ENCODE measurements around the gene CACNG4. TPM values are rescaled to one million over a fixed set of nuclear protein-coding genes. Genes with fewer than 3 reads are reported as not detected.

CACNG4 gene
- total RNA-seq, 2 experiments from 2014 or later, result not detected

DNA sequence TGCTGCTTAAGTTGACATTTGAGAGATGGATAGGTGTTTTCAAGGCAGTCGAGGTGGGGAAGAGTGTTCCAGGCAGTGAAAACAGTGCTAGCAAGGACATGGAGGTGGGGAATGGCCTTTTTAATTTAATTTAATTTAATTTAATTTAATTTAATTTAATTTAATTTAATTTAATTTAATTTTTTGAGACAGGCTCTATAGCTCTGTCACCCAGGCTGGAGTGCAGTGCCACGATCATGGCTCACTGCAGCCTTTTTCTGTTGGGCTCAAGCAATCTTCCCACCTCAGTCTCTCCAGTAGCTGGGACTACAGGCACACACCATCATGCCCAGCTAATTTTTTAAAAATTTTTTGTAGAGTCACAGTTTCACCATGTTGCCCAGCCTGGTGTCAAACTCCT is 32.2 kb upstream of the CACNG4 start:
- Mint-ChIP-seq H3K36me3 (ENCODE audit: low read depth) (no peaks in the 10 kb centered on the region), H3K27me3 (peaks cover 24% of the 10 kb centered on the region), H3K27ac (no peak overlapping the region), H3K4me1 (no peaks in the 10 kb centered on the region), H3K9me3 (ENCODE audit: low read depth) (peaks cover 5% of the 10 kb centered on the region), H3K4me3 (no peak overlapping the region)
- CTCF ChIA-PET, result no interaction called here
- DNase-seq, result no peak
- ATAC-seq, result no peak
- POLR2A ChIA-PET, result no interaction called here
- intact Hi-C loops (cut with DNase I, micrococcal nuclease), result no loop called here

DNA sequence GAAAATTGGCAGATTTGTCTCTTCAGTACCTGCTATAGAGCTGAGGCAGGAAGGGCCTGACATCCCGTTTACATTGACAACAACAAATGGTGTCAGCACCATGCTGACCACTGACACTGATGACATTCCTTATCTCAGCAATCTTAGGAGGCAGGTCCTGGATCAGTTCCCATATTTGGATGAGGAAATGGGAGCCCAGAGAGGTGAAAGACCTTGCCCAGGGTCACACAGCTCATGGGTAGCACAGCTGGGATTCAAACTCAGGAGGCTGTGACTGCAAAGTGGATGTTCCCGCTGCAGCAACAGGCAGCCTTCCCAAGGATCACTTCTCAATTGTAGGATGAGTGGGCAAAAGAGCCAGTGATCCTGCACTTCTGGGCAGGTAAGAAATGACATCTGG is 30.5 kb upstream of the CACNG4 start:
- Mint-ChIP-seq H3K4me3 (no peak overlapping the region), H3K9me3 (ENCODE audit: low read depth) (peaks cover 5% of the 10 kb centered on the region), H3K27me3 (peaks cover 28% of the 10 kb centered on the region), H3K4me1 (no peaks in the 10 kb centered on the region), H3K27ac (no peak overlapping the region), H3K36me3 (ENCODE audit: low read depth) (no peaks in the 10 kb centered on the region)
- DNase-seq, result no peak
- ATAC-seq, result no peak
- intact Hi-C loops (cut with DNase I, micrococcal nuclease), result no loop called here
- ChIA-PET CTCF (interaction anchor here (0.6 kb wide), 1 partner anchor 54 kb away, joined by 3 read pairs; no protein-coding TSS in a partner anchor), POLR2A (no interaction called here)

DNA sequence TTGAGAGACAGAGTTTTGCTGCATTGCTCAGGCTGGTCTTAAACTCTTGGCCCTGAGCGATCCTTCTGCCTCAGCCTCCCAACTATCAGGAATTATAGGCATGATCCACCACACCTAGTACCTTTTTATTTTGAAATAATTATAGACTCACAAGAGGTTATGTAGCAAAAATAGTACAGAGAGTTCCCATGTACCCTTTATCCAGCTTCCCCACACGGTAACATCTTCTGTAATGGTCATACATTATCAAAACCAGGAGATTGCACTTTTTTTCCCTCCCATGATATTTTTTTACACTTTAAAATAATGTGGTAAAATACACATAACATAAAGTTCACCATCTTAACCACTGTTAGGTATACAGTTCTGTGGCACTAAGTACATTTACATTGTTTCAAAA is 28.8 kb upstream of the CACNG4 start:
- ChIA-PET POLR2A (no interaction called here), CTCF (no interaction called here)
- intact Hi-C loops (cut with DNase I, micrococcal nuclease), result no loop called here
- ATAC-seq (no peak), DNase-seq (no peak)
- Mint-ChIP-seq H3K9me3 (ENCODE audit: low read depth) (peaks cover 5% of the 10 kb centered on the region), H3K36me3 (ENCODE audit: low read depth) (no peaks in the 10 kb centered on the region), H3K4me3 (no peak overlapping the region), H3K27me3 (peaks cover 37% of the 10 kb centered on the region), H3K27ac (no peak overlapping the region), H3K4me1 (no peaks in the 10 kb centered on the region)

DNA sequence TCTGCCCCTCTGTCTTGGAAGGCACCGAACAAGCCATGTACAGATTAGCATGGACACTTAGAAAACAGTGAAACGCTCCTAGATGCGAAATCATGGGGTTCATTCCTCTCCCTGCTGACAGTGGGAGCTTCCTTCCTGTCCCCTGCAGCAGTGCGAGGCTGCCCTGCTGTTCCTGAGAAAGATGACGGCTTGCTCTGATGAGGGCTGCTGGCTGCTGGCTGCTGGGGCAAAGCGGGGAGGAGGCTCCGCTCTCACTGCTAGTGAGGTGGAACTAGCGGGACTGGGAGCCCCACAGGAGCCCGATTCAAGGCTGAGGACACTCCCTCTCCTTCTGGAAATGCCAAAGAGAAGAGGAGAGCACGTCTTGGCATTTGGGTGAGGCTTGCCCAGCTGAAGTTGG is 25.9 kb upstream of the CACNG4 start:
- H3K4me3 Mint-ChIP-seq, result no peak overlapping the region
- no peak overlapping the region for H3K27ac Mint-ChIP-seq
- H3K9me3 Mint-ChIP-seq (ENCODE audit: low read depth), result peaks cover 5% of the 10 kb centered on the region
- no peaks in the 10 kb centered on the region for H3K4me1 Mint-ChIP-seq
- ATAC-seq (no peak), DNase-seq (no peak)
- intact Hi-C loops (cut with DNase I, micrococcal nuclease), result no loop called here
- ChIA-PET CTCF (interaction anchor here (1.6 kb wide), 1 partner anchor 9 kb away, joined by 5 read pairs; no protein-coding TSS in a partner anchor), POLR2A (no interaction called here)
- peaks cover 41% of the 10 kb centered on the region for H3K27me3 Mint-ChIP-seq
- no peaks in the 10 kb centered on the region for H3K36me3 Mint-ChIP-seq (ENCODE audit: low read depth)

DNA sequence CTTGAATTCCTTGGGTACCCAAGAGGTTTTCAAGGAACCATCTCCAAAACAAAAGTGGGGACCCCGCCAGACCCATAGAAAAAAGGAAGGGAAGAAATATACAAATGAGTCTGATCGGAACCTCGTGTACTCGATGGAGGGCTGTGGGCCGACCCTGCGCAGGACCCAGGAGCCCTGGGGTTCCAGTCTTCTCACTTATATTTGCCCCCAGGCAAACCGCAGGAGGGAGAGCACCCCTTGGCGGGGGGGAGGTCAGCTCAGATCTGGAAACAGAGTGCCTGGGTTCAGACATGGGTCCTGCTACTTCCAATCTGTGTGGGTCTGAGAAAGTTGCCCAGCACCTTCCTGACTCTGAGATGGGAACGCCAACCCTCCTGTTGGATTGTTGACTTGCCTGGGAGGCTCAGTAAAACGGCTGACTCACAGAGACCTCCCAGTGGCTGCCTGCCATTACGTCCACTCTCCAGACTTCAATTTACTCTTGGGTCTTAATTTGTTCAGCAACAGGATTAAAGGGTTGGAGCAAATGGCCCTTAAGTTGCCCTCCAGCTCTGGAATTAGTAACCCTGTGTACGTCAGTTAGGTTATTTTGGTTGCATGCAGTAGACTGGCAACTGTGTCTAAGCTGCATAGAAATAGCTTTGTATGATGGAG is 24.9 kb upstream of the CACNG4 start:
- ChIA-PET POLR2A (no interaction called here), CTCF (interaction anchor here (0.6 to 1.6 kb wide), 2 partner anchors 10 to 15 kb away, joined by 3 to 5 read pairs; no protein-coding TSS in a partner anchor)
- Mint-ChIP-seq H3K9me3 (ENCODE audit: low read depth) (peaks cover 5% of the 10 kb centered on the region), H3K27ac (no peak overlapping the region), H3K4me1 (no peaks in the 10 kb centered on the region), H3K27me3 (peaks cover 47% of the 10 kb centered on the region), H3K4me3 (no peak overlapping the region), H3K36me3 (ENCODE audit: low read depth) (no peaks in the 10 kb centered on the region)
- ATAC-seq (no peak), DNase-seq (no peak)
- intact Hi-C loops (cut with DNase I, micrococcal nuclease), result no loop called here

DNA sequence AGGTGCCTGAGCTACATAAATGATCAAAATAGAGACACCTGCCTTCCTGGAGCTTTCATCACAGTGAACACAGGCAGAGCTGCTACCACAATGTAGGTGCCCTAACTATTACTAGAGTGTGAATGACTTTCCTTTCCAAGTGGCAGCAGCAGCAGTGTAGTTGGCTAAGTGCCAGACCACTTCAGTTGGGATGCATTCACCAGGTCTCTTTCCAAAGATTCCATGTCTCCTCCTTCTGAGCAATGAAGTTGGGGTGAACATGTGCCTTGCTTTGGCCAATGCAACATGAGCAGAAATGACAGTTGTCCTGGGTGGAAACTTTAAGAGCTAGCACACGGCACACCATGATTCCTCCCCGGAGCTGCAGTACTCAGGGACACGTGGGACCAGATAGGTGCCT is 23.3 kb upstream of the CACNG4 start:
- H3K4me3 Mint-ChIP-seq, result no peak overlapping the region
- ATAC-seq, result no peak
- intact Hi-C loops (cut with DNase I, micrococcal nuclease), result no loop called here

DNA sequence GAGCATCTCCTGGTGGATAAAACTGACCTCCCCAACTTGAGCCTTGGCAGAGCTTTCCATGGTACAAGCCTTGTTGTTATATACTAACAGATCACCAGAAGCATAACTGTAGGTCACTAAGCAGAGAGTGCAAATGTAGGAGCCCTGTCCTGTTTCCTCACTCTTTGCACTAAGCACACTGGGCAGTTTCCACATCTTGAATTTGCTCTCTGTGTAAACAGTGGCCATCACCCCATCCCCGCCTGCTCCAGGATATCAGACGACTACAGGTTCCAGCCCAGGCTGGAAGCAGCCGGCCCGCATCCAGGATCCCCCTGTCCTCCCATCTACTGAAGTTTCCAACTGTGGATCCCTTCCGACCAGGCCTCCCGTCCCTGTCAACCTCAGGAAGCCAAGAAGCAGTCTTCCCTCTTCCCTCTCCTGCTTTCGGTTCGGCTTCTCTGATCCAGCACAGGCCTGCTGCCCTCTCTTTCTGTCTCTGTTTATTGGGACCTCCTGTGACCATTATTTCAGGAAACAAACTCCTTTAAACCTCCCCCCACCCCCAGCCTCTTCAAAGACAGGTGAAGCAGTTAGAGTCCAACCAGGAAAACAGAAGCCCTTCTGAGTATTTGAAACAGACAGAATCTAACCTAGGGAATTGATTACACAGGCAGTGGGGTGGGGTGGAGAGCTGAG is 22.6 kb upstream of the CACNG4 start:
- ATAC-seq (no peak), DNase-seq (no peak)
- Mint-ChIP-seq H3K27ac (no peak overlapping the region), H3K4me3 (no peak overlapping the region), H3K36me3 (ENCODE audit: low read depth) (no peaks in the 10 kb centered on the region), H3K4me1 (peaks cover 4% of the 10 kb centered on the region), H3K9me3 (ENCODE audit: low read depth) (no peaks in the 10 kb centered on the region), H3K27me3 (peaks cover 62% of the 10 kb centered on the region)
- CTCF ChIA-PET, result no interaction called here
- POLR2A ChIA-PET, result no interaction called here
- intact Hi-C loops (cut with DNase I, micrococcal nuclease), result no loop called here

More for the DNA sequence above, 23.3 kb upstream of the CACNG4 start:
- peaks cover 55% of the 10 kb centered on the region for H3K27me3 Mint-ChIP-seq
- no peaks in the 10 kb centered on the region for H3K36me3 Mint-ChIP-seq (ENCODE audit: low read depth)
- ChIA-PET POLR2A (no interaction called here), CTCF (no interaction called here)
- peaks cover 4% of the 10 kb centered on the region for H3K4me1 Mint-ChIP-seq
- H3K27ac Mint-ChIP-seq, result no peak overlapping the region
- no peaks in the 10 kb centered on the region for H3K9me3 Mint-ChIP-seq (ENCODE audit: low read depth)
- no peak for DNase-seq

DNA sequence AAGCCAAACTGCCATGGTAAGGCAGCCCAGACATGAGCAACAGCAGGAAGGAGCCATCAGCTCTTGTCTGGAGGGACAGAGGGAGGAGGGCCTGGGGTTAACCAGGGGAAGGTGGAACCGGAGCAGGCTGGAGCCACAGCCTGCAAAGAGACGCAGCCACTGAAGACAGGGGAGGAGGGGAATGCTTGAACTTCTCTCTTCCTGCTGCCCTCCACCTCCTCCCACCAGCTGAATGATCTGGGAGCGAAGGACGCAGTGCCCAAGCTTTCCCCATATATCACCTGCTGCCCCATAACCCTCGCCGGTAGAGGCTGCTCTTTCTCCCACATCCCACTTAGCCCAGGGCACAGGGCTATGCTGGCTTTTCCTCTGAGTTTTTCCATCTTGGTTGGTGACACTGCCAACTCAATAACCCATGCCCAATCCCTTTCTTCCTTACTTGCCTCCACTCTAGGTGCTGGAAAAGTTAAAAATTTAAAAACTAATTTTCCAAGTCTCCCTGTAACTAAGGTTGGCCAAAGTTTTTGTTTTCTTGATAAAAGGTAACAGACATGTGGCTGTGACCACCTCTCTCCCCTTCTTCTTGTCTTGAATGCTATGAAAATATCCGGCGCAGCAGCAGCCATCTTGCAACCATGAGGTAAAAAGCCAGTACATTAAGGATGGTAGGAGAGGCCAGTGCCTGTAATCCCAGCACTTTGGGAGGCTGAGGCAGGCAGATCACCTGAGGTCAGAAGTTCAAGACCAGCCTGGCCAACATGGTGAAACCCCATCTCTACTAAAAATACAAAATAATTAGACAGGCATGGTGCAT is 21.8 kb upstream of the CACNG4 start:
- Mint-ChIP-seq H3K9me3 (ENCODE audit: low read depth) (no peaks in the 10 kb centered on the region), H3K27ac (no peak overlapping the region), H3K27me3 (peaks cover 60% of the 10 kb centered on the region), H3K4me1 (peaks cover 4% of the 10 kb centered on the region), H3K4me3 (no peak overlapping the region), H3K36me3 (ENCODE audit: low read depth) (no peaks in the 10 kb centered on the region)
- CTCF ChIA-PET, result no interaction called here
- ATAC-seq, result no peak
- DNase-seq, result no peak
- intact Hi-C loops (cut with DNase I, micrococcal nuclease), result no loop called here
- POLR2A ChIA-PET, result no interaction called here

DNA sequence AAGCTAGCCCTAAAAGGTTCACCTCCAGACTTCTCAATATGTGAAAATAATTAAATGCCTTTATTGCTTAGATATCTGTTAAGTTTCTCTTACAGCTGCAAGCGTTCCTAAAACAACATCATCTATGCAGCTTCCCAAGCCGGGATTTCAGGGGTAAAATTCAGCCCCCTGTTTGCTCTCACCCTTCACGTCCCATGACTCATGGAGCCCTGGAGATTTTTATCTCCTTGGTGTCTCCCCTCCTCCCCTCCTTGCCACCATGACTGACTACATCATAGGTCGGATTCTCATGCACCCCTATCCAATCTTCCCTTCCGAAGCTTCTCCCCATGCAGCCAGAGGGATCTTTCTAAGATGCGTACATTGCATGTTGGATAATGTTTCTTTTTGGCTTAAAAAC is 21.0 kb upstream of the CACNG4 start:
- H3K36me3 Mint-ChIP-seq (ENCODE audit: low read depth), result no peaks in the 10 kb centered on the region
- POLR2A ChIA-PET, result no interaction called here

DNA sequence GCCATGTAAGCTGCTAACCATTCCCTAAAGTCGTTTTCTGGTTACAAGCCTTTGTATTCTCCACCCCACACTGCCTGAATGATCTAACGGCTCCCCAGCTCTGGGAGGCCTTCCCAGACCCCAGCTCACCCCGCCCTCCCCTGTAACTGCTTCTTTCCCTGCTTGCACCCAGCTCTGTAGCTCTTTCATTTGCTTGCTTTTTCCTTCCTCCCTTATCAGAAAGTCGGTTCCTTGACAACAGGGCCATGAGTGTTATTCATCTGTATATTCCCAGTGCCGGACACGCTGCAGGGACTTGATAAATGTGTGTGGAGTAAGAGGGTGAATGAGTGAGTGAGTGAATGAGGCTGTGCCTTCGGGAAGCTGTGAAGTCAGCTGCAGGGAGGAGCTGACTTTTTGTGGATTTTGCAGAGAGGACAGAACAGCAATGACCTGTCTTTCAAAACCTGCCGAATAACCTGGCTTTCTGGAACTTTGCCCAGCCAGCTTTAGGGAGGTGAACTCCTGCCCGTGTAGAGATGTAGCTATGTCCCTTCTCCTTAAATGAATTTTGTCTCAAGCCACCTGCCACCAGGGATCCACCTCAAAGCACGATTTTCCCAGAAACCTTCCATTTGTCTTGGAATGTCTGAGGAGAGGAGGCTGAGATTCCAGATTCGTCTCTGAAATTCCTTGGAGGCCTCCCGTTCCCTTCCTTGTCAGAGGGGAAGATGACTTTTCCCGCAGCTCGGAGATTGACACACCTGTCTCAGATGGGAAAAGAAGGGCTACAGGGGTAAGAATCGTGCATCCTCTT is 20.0 kb upstream of the CACNG4 start:
- Mint-ChIP-seq H3K27ac (no peak overlapping the region), H3K36me3 (ENCODE audit: low read depth) (no peaks in the 10 kb centered on the region), H3K4me3 (no peak overlapping the region), H3K27me3 (peaks cover 53% of the 10 kb centered on the region), H3K9me3 (ENCODE audit: low read depth) (no peaks in the 10 kb centered on the region), H3K4me1 (peaks cover 4% of the 10 kb centered on the region)
- no peak for ATAC-seq
- CTCF ChIA-PET, result interaction anchor here (0.5 kb wide), 1 partner anchor 154 kb away, joined by 3 read pairs; no protein-coding TSS in a partner anchor
- no peak for DNase-seq
- POLR2A ChIA-PET, result no interaction called here
- intact Hi-C loops (cut with DNase I, micrococcal nuclease), result no loop called here

More for the DNA sequence above, 21.0 kb upstream of the CACNG4 start:
- ATAC-seq (no peak), DNase-seq (no peak)
- H3K27me3 Mint-ChIP-seq, result peaks cover 54% of the 10 kb centered on the region
- no peak overlapping the region for H3K27ac Mint-ChIP-seq
- no peaks in the 10 kb centered on the region for H3K9me3 Mint-ChIP-seq (ENCODE audit: low read depth)
- CTCF ChIA-PET, result no interaction called here
- H3K4me1 Mint-ChIP-seq, result peaks cover 4% of the 10 kb centered on the region
- H3K4me3 Mint-ChIP-seq, result no peak overlapping the region
- intact Hi-C loops (cut with DNase I, micrococcal nuclease), result no loop called here

DNA sequence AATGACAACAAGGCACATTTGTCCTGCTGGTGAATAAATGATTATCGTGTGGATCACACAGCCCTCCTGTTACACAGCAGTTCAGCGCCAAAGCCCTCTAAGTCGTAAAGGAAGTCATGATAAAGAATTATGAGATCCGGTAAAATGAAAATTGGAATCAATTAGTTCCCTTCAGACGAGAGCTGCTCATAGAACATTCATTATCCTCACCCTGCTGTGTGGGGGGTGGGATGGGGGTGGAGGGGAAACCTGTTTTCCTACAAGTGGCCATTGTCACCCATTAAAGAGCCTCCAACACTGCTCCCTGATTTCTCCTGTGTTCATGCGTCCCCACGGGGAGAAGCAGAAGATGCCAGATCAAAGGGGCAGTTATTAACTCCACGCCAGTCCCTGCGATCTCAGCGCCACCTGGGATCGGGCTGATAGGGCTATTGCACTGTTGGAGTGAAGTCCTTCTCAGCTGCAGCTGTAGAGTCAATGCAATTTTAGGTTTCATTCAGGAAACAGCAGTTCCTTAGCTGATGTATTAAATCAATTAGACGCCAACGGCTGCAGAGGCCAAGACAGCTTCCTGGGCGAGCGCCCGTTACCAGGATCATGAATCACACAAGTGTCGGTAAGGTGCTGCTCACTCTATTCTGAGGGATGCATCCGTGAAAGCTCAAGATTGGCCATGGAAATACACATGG is 19.2 kb upstream of the CACNG4 start:
- ChIA-PET POLR2A (interaction anchor here (0.6 kb wide), 1 partner anchor 222 kb away, joined by 3 read pairs; no protein-coding TSS in a partner anchor), CTCF (interaction anchor here (0.5 kb wide), 1 partner anchor 153 kb away, joined by 3 read pairs; no protein-coding TSS in a partner anchor)
- DNase-seq (no peak), ATAC-seq (no peak)
- Mint-ChIP-seq H3K27me3 (peaks cover 49% of the 10 kb centered on the region), H3K4me3 (no peak overlapping the region), H3K9me3 (ENCODE audit: low read depth) (no peaks in the 10 kb centered on the region), H3K4me1 (peaks cover 4% of the 10 kb centered on the region), H3K27ac (no peak overlapping the region), H3K36me3 (ENCODE audit: low read depth) (no peaks in the 10 kb centered on the region)
- intact Hi-C loops (cut with DNase I, micrococcal nuclease), result no loop called here

All from activated CD4-positive, alpha-beta T cell treated with anti-CD3 and anti-CD28 coated beads for 36 hours (primary cell).